Type B pancreatic cell (in vitro differentiated cells): Measurements from ENCODE around the gene GTF2F2. TPM values are rescaled to one million over a fixed set of nuclear protein-coding genes. Genes with fewer than 3 reads are reported as not detected.

Source experiments
- DNase-seq: peaks from one replicate; pipeline ENCODE4 v3.0.0; 2021; ENCODE audit warnings: mixed read lengths; ENCODE audit not compliant: unreplicated experiment; ENCODE audit errors: extremely low spot score
- H3K27ac Mint-ChIP-seq: 2 replicates; pipeline ENCODE4 v1.8.0; 2021; ENCODE audit warnings: mild to moderate bottlenecking, mixed read lengths
- H3K27me3 Mint-ChIP-seq: 2 replicates; pipeline ENCODE4 v1.8.0; 2021; ENCODE audit warnings: mixed read lengths
- H3K36me3 Mint-ChIP-seq: 2 replicates; pipeline ENCODE4 v1.8.0; 2021; ENCODE audit warnings: mixed read lengths
- H3K4me1 Mint-ChIP-seq: one replicate; pipeline ENCODE4 v1.8.0; 2021; ENCODE audit warnings: mixed read lengths; ENCODE audit not compliant: unreplicated experiment
- H3K4me3 Mint-ChIP-seq: 2 replicates; pipeline ENCODE4 v1.8.0; 2021; ENCODE audit warnings: mild to moderate bottlenecking, mixed read lengths
- H3K9me3 Mint-ChIP-seq: 2 replicates; pipeline ENCODE4 v1.8.0; 2021; ENCODE audit warnings: mixed read lengths
- CTCF ChIP-seq: fragments of 200-600 bp; sonication (generic); conservative IDR thresholded peaks from 2 replicates; pipeline ENCODE4 v1.5.0; 2021; ENCODE audit warnings: antibody characterized with exemption, mild to moderate bottlenecking
- total RNA-seq: library from RNA; stranded (reverse); gene quantifications from 2 replicates; pipeline ENCODE4 v1.2.1, GENCODE V29; 2021; ENCODE audit warnings: low replicate concordance

The GTF2F2 gene
- total RNA-seq, 1 donor from 2014 or later, result 21.8 TPM

DNA sequence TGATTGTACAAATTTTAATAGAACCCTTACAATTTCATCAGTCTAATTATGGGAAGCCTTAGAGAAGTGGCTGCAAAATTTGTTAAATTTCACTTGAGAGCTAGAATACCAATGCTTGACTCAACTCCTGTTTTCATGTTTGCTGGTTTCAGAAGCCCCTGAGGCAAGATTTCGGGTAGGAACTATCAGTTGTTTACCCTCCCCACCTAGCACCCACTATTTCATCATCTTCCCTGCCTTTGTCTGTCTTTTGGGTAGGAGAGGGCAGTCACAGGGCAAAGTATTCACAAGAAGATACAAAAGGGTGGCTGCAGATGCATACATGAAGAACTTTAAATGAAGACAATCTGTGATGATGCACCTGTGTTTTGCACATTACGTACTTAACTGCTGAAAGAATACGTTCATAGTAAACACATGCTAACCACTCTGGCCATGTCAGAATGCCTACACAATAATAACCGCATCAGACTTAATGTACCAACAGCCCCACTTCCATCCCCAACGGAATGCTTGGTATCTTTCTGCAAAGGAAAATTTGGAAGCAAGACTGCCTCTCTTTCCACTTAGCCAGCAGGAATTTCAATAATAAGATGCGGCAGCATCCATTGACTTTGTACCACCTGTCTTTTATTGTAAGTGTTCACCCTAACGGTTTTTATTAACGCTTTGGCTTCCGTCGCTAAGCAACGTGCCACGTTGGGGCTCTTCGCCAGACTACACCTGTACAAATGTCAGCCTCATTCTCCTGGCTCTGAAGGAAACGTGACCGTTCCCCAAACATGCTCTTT is 190.2 kb downstream of the GTF2F2 start:
- Mint-ChIP-seq H3K36me3 (no peaks in the 10 kb centered on the region), H3K27ac (no peak overlapping the region), H3K9me3 (no peaks in the 10 kb centered on the region), H3K4me3 (peak overlapping the region; percentile 89), H3K4me1 (peaks cover 21% of the 10 kb centered on the region), H3K27me3 (peaks cover 13% of the 10 kb centered on the region)
- no peak for DNase-seq
- TF ChIP-seq CTCF, result no peak

GRCh38 chr13:45314822-45315221 is 194.5 kb downstream of the GTF2F2 start:
- TF ChIP-seq CTCF, result no peak
- Mint-ChIP-seq H3K4me3 (no peak overlapping the region), H3K4me1 (peaks cover 18% of the 10 kb centered on the region), H3K27me3 (peaks cover 8% of the 10 kb centered on the region), H3K9me3 (no peaks in the 10 kb centered on the region), H3K27ac (no peak overlapping the region), H3K36me3 (no peaks in the 10 kb centered on the region)
- DNase-seq, result no peak

GRCh38 chr13:45315520-45316167 is 195.3 kb downstream of the GTF2F2 start:
- Mint-ChIP-seq H3K4me3 (no peak overlapping the region), H3K27me3 (peaks cover 5% of the 10 kb centered on the region), H3K4me1 (peaks cover 15% of the 10 kb centered on the region), H3K36me3 (no peaks in the 10 kb centered on the region), H3K9me3 (no peaks in the 10 kb centered on the region), H3K27ac (no peak overlapping the region)
- no peak for DNase-seq
- no peak for TF ChIP-seq CTCF

- DNase-seq, result no peak
- Mint-ChIP-seq H3K9me3 (no peaks in the 10 kb centered on the region), H3K4me3 (peak overlapping the region; percentile 81), H3K27me3 (no peaks in the 10 kb centered on the region), H3K4me1 (peaks cover 8% of the 10 kb centered on the region), H3K27ac (peak overlapping the region; percentile 65), H3K36me3 (no peaks in the 10 kb centered on the region)
- no peak for TF ChIP-seq CTCF
These were observed 196.0 kb downstream of the GTF2F2 start for GRCh38 chr13:45316338-45316737.

- TF ChIP-seq CTCF, result no peak
- no peak for DNase-seq
- H3K27ac Mint-ChIP-seq, result no peak overlapping the region
- no peaks in the 10 kb centered on the region for H3K27me3 Mint-ChIP-seq
- no peaks in the 10 kb centered on the region for H3K9me3 Mint-ChIP-seq
- H3K4me3 Mint-ChIP-seq, result no peak overlapping the region
- H3K4me1 Mint-ChIP-seq, result peaks cover 4% of the 10 kb centered on the region
- no peaks in the 10 kb centered on the region for H3K36me3 Mint-ChIP-seq
These were observed 196.7 kb downstream of the GTF2F2 start for GRCh38 chr13:45316996-45317395.
